IMR-90 (cell line): Measurements from ENCODE around the gene PDGFC.

Experiments used
- CEBPB ChIP-seq: IDR thresholded peaks from 2 replicates; pipeline ENCODE4 v1.6.1; 2012; ENCODE audit warnings: low read depth, low read length, improper control_type of control experiment
- CHD1 ChIP-seq: IDR thresholded peaks from 2 replicates; pipeline ENCODE4 v1.6.1; 2012; ENCODE audit warnings: low read depth, low read length, improper control_type of control experiment
- CTCF ChIP-seq: conservative IDR thresholded peaks from 2 replicates; pipeline ENCODE4 v1.5.1; 2012; ENCODE audit warnings: mild to moderate bottlenecking, low read depth, low read length, improper control_type of control experiment
- ELK1 ChIP-seq: fragments of 150-350 bp; IDR thresholded peaks from 2 replicates; pipeline ENCODE4 v1.6.1; 2016; ENCODE audit warnings: low read depth, mild to moderate bottlenecking, low read length, moderate library complexity, borderline replicate concordance
- FOS ChIP-seq: fragments of 150-350 bp; IDR thresholded peaks from 2 replicates; pipeline ENCODE4 v1.6.1; 2016; ENCODE audit warnings: low read depth, low read length
- MAFK ChIP-seq: IDR thresholded peaks from 2 replicates; pipeline ENCODE4 v1.6.1; 2012; ENCODE audit warnings: low read depth, low read length, improper control_type of control experiment
- MAZ ChIP-seq: IDR thresholded peaks from 2 replicates; pipeline ENCODE4 v1.6.1; 2012; ENCODE audit warnings: low read depth, mild to moderate bottlenecking, low read length, improper control_type of control experiment, moderate library complexity, borderline replicate concordance
- POLR2A ChIP-seq: IDR thresholded peaks from 2 replicates; pipeline ENCODE4 v1.6.1; 2012; ENCODE audit warnings: mild to moderate bottlenecking, low read depth, low read length
- RAD21 ChIP-seq: IDR thresholded peaks from 2 replicates; pipeline ENCODE4 v1.6.1; 2012; ENCODE audit warnings: low read length, improper control_type of control experiment
- RCOR1 ChIP-seq: IDR thresholded peaks from 2 replicates; pipeline ENCODE4 v1.6.1; 2012; ENCODE audit warnings: mild to moderate bottlenecking, low read length, improper control_type of control experiment; ENCODE audit not compliant: insufficient replicate concordance
- RFX5 ChIP-seq: IDR thresholded peaks from 2 replicates; pipeline ENCODE4 v1.8.0; 2012; ENCODE audit warnings: low read depth, mild to moderate bottlenecking, low read length, moderate library complexity
- SMC3 ChIP-seq: fragments of 150-350 bp; IDR thresholded peaks from 2 replicates; pipeline ENCODE4 v1.6.1; 2016; ENCODE audit warnings: low read depth, mild to moderate bottlenecking, antibody characterized with exemption, low read length, moderate library complexity
- TF ChIP-seq, protein P1 (sequence below): fragments of 150-350 bp; IDR thresholded peaks from 2 replicates; pipeline ENCODE4 v1.6.1; 2017; ENCODE audit warnings: mild to moderate bottlenecking, antibody characterized with exemption, low read length, low read depth

- no peak for TF ChIP-seq CEBPB
- TF ChIP-seq, protein P1, sequence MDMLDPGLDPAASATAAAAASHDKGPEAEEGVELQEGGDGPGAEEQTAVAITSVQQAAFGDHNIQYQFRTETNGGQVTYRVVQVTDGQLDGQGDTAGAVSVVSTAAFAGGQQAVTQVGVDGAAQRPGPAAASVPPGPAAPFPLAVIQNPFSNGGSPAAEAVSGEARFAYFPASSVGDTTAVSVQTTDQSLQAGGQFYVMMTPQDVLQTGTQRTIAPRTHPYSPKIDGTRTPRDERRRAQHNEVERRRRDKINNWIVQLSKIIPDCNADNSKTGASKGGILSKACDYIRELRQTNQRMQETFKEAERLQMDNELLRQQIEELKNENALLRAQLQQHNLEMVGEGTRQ, result no peak
- no peak for TF ChIP-seq ELK1
- no peak for TF ChIP-seq CTCF
- TF ChIP-seq FOS, result no peak
- no peak for TF ChIP-seq RFX5
- TF ChIP-seq SMC3, result no peak
- TF ChIP-seq RAD21, result no peak
- TF ChIP-seq POLR2A, result no peak
- TF ChIP-seq RCOR1, result no peak
- no peak for TF ChIP-seq MAZ
- TF ChIP-seq MAFK, result no peak
- no peak for TF ChIP-seq CHD1
Measured at GRCh38 chr4:157005831-157006230, 34.2 kb upstream of the PDGFC start.
